ENCODE data around the gene TET2.
A peak's percentile ranks its signal among the peaks of the same experiment; 100 is the strongest.

The TET2 gene

DNA sequence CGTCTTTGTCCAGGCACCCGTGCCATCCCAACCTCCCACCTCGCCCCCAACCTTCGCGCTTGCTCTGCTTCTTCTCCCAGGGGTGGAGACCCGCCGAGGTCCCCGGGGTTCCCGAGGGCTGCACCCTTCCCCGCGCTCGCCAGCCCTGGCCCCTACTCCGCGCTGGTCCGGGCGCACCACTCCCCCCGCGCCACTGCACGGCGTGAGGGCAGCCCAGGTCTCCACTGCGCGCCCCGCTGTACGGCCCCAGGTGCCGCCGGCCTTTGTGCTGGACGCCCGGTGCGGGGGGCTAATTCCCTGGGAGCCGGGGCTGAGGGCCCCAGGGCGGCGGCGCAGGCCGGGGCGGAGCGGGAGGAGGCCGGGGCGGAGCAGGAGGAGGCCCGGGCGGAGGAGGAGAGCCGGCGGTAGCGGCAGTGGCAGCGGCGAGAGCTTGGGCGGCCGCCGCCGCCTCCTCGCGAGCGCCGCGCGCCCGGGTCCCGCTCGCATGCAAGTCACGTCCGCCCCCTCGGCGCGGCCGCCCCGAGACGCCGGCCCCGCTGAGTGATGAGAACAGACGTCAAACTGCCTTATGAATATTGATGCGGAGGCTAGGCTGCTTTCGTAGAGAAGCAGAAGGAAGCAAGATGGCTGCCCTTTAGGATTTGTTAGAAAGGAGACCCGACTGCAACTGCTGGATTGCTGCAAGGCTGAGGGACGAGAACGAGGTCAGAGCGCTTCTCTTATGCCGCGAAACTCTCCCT lies at the start of gene TET2:
TET2 (plus strand) TSS at position 601 of the 740 bp plus-strand sequence. CDS start 87,067 bp downstream, outside the sequence.
- H4K20me1 ChIP-seq = peaks cover 16% of the 10 kb centered on the region; the same call in 1 of the 2 replicates
- H3K9me3 ChIP-seq = no peaks in the 10 kb centered on the region; the same call in 1 of the 2 replicates
- H3K4me2 ChIP-seq = peak within 1 kb of the TSS; percentile 96
- peak within 1 kb of the TSS; percentile 83 for H3K4me3 ChIP-seq
- TF ChIP-seq Cebpa-rat (IDR thresholded peaks at IDR 0.05) = no peak
- peak within 1 kb of the TSS; percentile 93 for H3K9ac ChIP-seq
- H3K4me1 ChIP-seq = peaks cover 29% of the 10 kb centered on the region
- peaks cover 22% of the 10 kb centered on the region for H3K27me3 ChIP-seq
- no peaks in the 10 kb centered on the region for H3K36me3 ChIP-seq
- H3K27ac ChIP-seq = peak within 1 kb of the TSS; percentile 91

- Histone ChIP-seq H4K20me1 (no peaks in the 10 kb centered on the region), H3K4me3 (no peak overlapping the region), H3K27me3 (no peaks in the 10 kb centered on the region), H3K4me2 (no peak overlapping the region), H3K9ac (no peak overlapping the region), H3K27ac (no peak overlapping the region), H3K9me3 (peaks cover 7% of the 10 kb centered on the region), H3K36me3 (no peaks in the 10 kb centered on the region), H3K4me1 (no peaks in the 10 kb centered on the region)
- no peak for TF ChIP-seq Cebpa-rat (IDR thresholded peaks at IDR 0.05)
Measured at GRCh38 chr4:105102016-105102415, 44.7 kb upstream of the TET2 start.

GRCh38 chr4:105106426-105106825 lies 40.2 kb upstream of the TET2 start:
- Histone ChIP-seq H3K4me2 (no peak overlapping the region), H3K9me3 (no peaks in the 10 kb centered on the region), H3K27me3 (no peaks in the 10 kb centered on the region), H3K9ac (no peak overlapping the region), H4K20me1 (no peaks in the 10 kb centered on the region), H3K27ac (no peak overlapping the region), H3K4me1 (no peaks in the 10 kb centered on the region), H3K4me3 (no peak overlapping the region), H3K36me3 (no peaks in the 10 kb centered on the region)
- no peak for TF ChIP-seq Cebpa-rat (IDR thresholded peaks at IDR 0.05)

DNA sequence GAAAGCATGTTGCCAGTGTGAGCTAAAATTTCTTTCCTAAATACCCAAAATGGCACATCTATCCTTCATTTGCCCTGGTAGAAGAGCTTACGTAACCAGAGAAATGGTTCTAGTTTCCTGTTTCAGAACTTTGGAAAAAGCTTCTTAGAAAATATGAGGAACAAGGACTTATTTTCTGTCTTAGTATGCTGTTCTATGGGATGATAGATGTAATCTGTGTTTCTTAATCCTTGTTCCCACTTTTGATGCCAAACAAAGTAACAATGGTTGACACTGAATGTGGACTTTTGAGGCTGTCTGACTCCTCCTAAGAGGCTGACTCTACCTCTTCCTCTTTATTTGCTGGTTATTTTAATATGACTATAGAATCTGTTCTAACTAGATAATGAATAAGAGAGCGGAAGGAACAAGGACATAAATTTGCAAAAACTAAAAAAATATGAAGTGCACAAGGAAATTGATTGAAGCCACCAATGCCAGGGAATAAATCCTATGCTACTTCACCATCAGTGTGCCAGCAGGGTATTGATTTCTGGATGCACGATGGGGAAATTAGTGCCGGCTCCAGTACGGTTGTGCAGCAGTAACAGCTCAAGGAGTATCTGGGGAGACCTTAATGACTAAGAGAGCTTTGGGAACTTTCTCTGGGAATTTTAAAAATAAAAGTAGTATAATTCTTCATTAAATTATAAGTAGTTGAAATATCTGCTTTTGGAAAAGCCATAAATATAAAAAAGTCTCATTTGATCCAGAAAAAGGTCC lies 39.4 kb upstream of the TET2 start:
- Histone ChIP-seq H3K4me2 (no peak overlapping the region), H3K4me3 (no peak overlapping the region), H3K27me3 (no peaks in the 10 kb centered on the region), H4K20me1 (no peaks in the 10 kb centered on the region), H3K9me3 (no peaks in the 10 kb centered on the region), H3K4me1 (no peaks in the 10 kb centered on the region), H3K36me3 (no peaks in the 10 kb centered on the region), H3K27ac (no peak overlapping the region), H3K9ac (no peak overlapping the region)
- TF ChIP-seq Cebpa-rat (IDR thresholded peaks at IDR 0.05) = no peak

DNA sequence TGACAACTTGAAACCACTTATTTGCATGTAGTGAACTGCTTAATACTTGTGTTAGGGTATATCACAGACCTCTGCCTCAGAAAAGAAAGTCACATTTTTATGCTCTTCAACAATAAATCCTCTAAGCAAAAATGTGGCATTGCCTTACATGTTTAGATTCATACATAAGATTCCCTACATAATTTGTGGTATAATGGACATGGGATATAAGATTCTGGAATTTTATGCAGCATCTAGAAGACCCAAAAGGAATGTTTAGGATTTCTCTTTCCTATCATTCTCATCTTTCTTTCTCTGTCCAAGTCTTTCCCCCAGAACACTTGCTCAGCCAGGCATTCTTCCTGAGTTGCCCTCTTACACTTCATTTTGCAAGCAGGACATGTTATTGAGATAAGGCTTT lies 37.7 kb upstream of the TET2 start:
- Histone ChIP-seq H3K9ac (no peak overlapping the region), H3K27me3 (no peaks in the 10 kb centered on the region), H3K4me1 (no peaks in the 10 kb centered on the region), H4K20me1 (no peaks in the 10 kb centered on the region), H3K4me2 (no peak overlapping the region), H3K27ac (no peak overlapping the region), H3K36me3 (no peaks in the 10 kb centered on the region), H3K4me3 (no peak overlapping the region), H3K9me3 (no peaks in the 10 kb centered on the region)
- TF ChIP-seq Cebpa-rat (IDR thresholded peaks at IDR 0.05) = no peak

DNA sequence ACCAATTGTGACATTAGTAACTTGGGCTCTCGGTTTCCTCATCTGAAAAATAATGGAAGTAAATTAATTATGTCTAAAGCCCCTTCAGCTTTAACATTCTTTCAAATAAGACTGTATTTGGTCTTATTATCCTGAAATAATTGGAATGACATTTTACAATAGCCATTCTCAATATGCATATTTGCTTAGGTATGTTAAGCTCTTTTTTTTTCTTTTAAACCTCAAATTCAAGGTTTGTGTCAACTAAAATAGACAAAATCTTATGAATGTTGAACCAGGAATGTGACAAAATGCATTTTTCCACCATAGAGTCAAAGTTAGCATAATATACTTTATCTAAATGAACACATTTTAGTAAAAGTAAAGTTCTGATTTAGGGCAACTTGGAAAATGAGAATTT lies 34.4 kb upstream of the TET2 start:
- Histone ChIP-seq H3K4me2 (no peak overlapping the region), H4K20me1 (no peaks in the 10 kb centered on the region), H3K4me1 (no peaks in the 10 kb centered on the region), H3K9me3 (no peaks in the 10 kb centered on the region), H3K36me3 (no peaks in the 10 kb centered on the region), H3K27ac (no peak overlapping the region), H3K27me3 (no peaks in the 10 kb centered on the region), H3K4me3 (no peak overlapping the region), H3K9ac (no peak overlapping the region)
- no peak for TF ChIP-seq Cebpa-rat (IDR thresholded peaks at IDR 0.05)

DNA sequence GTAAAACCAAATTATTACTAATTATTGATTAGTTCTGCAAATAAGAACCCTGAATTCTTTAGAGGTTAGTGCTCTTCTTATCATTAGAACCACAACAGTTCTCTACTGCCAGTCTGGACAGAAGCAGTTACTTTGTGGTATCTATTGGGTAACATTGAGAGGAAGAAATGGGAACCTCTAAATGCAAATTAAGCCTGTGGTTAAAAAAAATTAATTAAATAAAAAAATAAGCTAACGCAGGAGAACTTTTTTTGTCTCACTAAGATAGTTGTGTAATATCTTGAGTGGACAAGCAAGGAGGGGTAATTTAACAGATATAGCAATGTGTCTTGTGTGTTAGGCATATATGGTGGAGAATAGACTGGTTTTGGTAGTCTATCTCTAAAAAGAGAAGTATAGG lies 32.9 kb upstream of the TET2 start:
- TF ChIP-seq Cebpa-rat (IDR thresholded peaks at IDR 0.05) = no peak
- no peak overlapping the region for H3K4me2 ChIP-seq
- H3K27ac ChIP-seq = no peak overlapping the region

GRCh38 chr4:105116616-105117319 lies 29.9 kb upstream of the TET2 start:
- Histone ChIP-seq H4K20me1 (no peaks in the 10 kb centered on the region), H3K4me1 (no peaks in the 10 kb centered on the region), H3K36me3 (no peaks in the 10 kb centered on the region), H3K27ac (no peak overlapping the region), H3K9me3 (no peaks in the 10 kb centered on the region), H3K4me3 (no peak overlapping the region), H3K27me3 (no peaks in the 10 kb centered on the region), H3K4me2 (no peak overlapping the region), H3K9ac (no peak overlapping the region)
- no peak for TF ChIP-seq Cebpa-rat (IDR thresholded peaks at IDR 0.05)

More for the DNA sequence above, 32.9 kb upstream of the TET2 start:
- Histone ChIP-seq H3K9ac (no peak overlapping the region), H4K20me1 (no peaks in the 10 kb centered on the region), H3K4me3 (no peak overlapping the region), H3K4me1 (no peaks in the 10 kb centered on the region), H3K9me3 (no peaks in the 10 kb centered on the region), H3K27me3 (no peaks in the 10 kb centered on the region), H3K36me3 (no peaks in the 10 kb centered on the region)

DNA sequence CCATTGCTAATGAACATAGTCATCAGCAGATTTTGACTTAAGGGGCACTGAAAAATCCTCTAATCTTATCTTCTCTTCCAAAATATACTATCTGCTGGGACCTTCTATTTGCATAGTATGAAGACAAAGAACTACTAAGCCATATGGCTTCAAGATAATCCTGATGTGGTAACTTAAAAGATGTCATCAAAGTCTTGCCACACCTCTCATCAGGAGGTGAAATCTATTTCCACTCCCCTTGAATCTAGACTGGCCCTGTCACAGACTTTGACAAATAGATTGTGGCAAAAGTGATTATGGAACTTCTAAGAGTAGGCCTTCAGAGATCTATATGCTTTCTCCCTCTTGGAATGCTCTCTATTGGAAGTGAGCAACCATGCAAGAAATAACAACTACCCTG lies 27.3 kb upstream of the TET2 start:
- no peaks in the 10 kb centered on the region for H3K4me1 ChIP-seq
- TF ChIP-seq Cebpa-rat (IDR thresholded peaks at IDR 0.05) = no peak
- H3K4me2 ChIP-seq = no peak overlapping the region

GRCh38 chr4:105120626-105121025 lies 26.1 kb upstream of the TET2 start:
- TF ChIP-seq Cebpa-rat (IDR thresholded peaks at IDR 0.05) = no peak
- Histone ChIP-seq H3K27me3 (no peaks in the 10 kb centered on the region), H3K4me3 (no peak overlapping the region), H3K27ac (no peak overlapping the region), H3K4me1 (no peaks in the 10 kb centered on the region), H3K36me3 (no peaks in the 10 kb centered on the region), H3K9ac (no peak overlapping the region), H4K20me1 (no peaks in the 10 kb centered on the region), H3K9me3 (no peaks in the 10 kb centered on the region), H3K4me2 (no peak overlapping the region)

More for the DNA sequence above, 27.3 kb upstream of the TET2 start:
- H3K27ac ChIP-seq = no peak overlapping the region
- H3K27me3 ChIP-seq = no peaks in the 10 kb centered on the region
- H3K9ac ChIP-seq = no peak overlapping the region
- no peaks in the 10 kb centered on the region for H3K9me3 ChIP-seq
- H3K36me3 ChIP-seq = no peaks in the 10 kb centered on the region
- H3K4me3 ChIP-seq = no peak overlapping the region
- H4K20me1 ChIP-seq = no peaks in the 10 kb centered on the region
